Measurements from ENCODE around the gene CACNB4.

DNA sequence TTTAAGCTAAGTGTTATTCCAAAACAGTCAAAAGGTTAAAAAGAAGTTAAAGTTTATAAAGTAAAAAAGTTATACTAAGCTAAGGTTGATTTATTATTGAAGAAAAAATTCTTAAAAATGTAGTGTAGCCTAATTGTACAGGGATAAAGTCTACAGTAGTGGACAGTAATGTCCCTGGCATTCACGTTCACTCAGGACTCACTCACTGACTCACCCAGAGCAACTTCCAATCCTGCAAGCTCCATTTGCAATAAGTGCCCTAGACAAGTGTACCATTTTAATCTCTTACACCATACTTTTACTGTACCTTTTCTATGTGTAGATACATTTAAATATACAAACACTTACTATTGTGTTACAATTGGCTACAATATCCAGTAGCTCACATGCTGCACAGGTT lies 86.1 kb downstream of the CACNB4 start:
- TF ChIP-seq, protein P1, sequence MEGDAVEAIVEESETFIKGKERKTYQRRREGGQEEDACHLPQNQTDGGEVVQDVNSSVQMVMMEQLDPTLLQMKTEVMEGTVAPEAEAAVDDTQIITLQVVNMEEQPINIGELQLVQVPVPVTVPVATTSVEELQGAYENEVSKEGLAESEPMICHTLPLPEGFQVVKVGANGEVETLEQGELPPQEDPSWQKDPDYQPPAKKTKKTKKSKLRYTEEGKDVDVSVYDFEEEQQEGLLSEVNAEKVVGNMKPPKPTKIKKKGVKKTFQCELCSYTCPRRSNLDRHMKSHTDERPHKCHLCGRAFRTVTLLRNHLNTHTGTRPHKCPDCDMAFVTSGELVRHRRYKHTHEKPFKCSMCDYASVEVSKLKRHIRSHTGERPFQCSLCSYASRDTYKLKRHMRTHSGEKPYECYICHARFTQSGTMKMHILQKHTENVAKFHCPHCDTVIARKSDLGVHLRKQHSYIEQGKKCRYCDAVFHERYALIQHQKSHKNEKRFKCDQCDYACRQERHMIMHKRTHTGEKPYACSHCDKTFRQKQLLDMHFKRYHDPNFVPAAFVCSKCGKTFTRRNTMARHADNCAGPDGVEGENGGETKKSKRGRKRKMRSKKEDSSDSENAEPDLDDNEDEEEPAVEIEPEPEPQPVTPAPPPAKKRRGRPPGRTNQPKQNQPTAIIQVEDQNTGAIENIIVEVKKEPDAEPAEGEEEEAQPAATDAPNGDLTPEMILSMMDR (IDR thresholded peaks at IDR 0.05 in 2 of 3, conservative IDR thresholded peaks at IDR 0.05 in 1 of 3; ENCODE audit: control insufficient read depth in 2 of 3, extremely low read depth in 1 of 3, insufficient read depth in 1 of 3, low read depth in 3 of 3, low read length in 3 of 3) = no peak
- TF ChIP-seq, protein P2, sequence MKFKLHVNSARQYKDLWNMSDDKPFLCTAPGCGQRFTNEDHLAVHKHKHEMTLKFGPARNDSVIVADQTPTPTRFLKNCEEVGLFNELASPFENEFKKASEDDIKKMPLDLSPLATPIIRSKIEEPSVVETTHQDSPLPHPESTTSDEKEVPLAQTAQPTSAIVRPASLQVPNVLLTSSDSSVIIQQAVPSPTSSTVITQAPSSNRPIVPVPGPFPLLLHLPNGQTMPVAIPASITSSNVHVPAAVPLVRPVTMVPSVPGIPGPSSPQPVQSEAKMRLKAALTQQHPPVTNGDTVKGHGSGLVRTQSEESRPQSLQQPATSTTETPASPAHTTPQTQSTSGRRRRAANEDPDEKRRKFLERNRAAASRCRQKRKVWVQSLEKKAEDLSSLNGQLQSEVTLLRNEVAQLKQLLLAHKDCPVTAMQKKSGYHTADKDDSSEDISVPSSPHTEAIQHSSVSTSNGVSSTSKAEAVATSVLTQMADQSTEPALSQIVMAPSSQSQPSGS (IDR thresholded peaks at IDR 0.05; ENCODE audit: low read length) = no peak
- TF ChIP-seq, protein P3, sequence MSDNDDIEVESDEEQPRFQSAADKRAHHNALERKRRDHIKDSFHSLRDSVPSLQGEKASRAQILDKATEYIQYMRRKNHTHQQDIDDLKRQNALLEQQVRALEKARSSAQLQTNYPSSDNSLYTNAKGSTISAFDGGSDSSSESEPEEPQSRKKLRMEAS (IDR thresholded peaks at IDR 0.05; ENCODE audit: low read depth, low read length) = no peak
- TF ChIP-seq RCOR1 (conservative IDR thresholded peaks at IDR 0.05; ENCODE audit: low read depth, low read length) = no peak
- TF ChIP-seq, protein P4, sequence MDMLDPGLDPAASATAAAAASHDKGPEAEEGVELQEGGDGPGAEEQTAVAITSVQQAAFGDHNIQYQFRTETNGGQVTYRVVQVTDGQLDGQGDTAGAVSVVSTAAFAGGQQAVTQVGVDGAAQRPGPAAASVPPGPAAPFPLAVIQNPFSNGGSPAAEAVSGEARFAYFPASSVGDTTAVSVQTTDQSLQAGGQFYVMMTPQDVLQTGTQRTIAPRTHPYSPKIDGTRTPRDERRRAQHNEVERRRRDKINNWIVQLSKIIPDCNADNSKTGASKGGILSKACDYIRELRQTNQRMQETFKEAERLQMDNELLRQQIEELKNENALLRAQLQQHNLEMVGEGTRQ (IDR thresholded peaks at IDR 0.05; ENCODE audit: borderline replicate concordance, low read depth, low read length) = no peak
- no peak for TF ChIP-seq ZZZ3 (IDR thresholded peaks at IDR 0.05; ENCODE audit: control insufficient read depth, insufficient read length, low read depth)
- TF ChIP-seq, protein P5, sequence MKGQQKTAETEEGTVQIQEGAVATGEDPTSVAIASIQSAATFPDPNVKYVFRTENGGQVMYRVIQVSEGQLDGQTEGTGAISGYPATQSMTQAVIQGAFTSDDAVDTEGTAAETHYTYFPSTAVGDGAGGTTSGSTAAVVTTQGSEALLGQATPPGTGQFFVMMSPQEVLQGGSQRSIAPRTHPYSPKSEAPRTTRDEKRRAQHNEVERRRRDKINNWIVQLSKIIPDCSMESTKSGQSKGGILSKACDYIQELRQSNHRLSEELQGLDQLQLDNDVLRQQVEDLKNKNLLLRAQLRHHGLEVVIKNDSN (IDR thresholded peaks at IDR 0.05; ENCODE audit: borderline replicate concordance, extremely low read length, insufficient read depth, low read depth, low read length) = no peak
- TF ChIP-seq GABPA (IDR thresholded peaks at IDR 0.05; ENCODE audit: low read depth) = no peak
- TF ChIP-seq RFX5 (IDR thresholded peaks at IDR 0.05; ENCODE audit: low read depth, low read length) = no peak
